Measurements from ENCODE around the gene GABRB3. TPM values are rescaled to one million over a fixed set of nuclear protein-coding genes. Genes with fewer than 3 reads are reported as not detected.
"Not testable (repeated sequence)": the region's sequence is repeated elsewhere in the genome, so short reads cannot be mapped to it uniquely, and the experiment has no call there.

GABRB3 gene
- total RNA-seq, 4 donors from 2014 or later: 15.0 to 46.7 (median 20.6) TPM

DNA sequence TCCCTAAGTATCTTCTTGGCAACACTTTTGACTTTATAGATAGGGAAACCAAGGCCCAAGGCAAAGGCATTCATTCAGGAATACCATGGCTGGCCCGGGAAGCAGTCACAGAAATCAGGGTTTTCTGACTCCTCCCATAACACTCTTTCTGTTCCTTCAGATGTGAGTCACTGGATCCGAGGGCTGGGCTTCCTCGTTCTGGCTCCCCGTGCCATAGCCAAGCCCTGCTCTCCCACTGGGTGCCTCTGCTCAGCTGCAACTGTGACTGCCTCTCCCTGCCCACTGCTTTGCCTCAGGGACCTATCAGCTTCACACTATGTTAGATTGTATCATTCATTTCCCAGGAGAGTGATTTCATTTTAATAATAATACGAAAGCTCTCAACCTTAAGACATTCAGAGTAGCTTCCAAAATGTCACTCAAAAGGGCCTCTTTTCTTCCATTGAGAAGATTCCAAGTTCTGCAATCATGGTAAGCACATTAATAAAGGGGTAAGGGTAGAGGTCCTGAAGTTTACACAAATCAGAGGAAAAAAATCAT lies 50.2 kb downstream of the GABRB3 start:
- WGBS, 2 donors: 47 to 61% methylated on average over 5 of the region's 5 CpGs
- H3K27me3 ChIP-seq: no peaks in the 10 kb centered on the region

DNA sequence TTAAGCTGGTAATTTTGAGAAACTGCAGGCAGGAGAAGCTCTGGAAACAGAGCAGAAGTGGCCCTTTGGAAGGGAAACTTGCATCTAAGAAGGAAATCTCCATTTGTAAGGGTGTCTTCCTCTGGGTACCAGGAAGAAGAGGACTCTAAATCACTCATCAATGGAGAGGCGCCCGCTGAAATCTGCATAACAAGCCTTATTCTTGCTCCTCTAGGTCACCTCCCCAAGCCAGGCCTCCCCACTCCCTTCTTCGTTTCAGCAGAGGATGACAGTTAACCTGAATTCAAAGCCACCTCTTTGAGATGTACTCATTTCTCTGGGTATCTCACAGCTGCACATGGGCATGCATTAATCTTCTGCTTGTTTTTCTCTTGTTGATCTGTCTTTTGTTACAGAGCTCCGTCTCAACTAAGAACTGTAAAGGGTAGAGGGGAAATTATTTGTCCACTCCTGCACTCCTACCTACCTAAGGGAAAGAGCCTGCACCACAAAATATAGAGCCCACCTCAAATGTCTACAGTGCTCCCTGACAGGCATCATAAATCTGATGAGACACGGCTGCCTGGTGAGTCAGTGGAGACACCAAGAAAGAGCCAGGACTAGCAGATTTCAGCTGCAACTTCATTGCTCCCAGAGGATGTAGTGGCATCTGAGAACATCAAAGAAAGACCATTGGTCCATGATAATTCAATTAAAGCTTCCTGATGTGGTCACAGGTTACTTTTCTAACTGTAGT lies 51.5 kb downstream of the GABRB3 start:
- H3K27me3 ChIP-seq: no peaks in the 10 kb centered on the region
- no peak for TF ChIP-seq POLR2A (IDR thresholded peaks at IDR 0.05)
- TF ChIP-seq CTCF (IDR thresholded peaks at IDR 0.05): no peak
- no peak for DNase-seq
- WGBS, 2 donors: 53 to 54% methylated on average over 5 of the region's 5 CpGs
- H3K27ac ChIP-seq: no peak overlapping the region
- no peaks in the 10 kb centered on the region for H3K4me1 ChIP-seq
- no peaks in the 10 kb centered on the region for H3K9me3 ChIP-seq
- H3K36me3 ChIP-seq: no peaks in the 10 kb centered on the region
- intact Hi-C loops (cut with DNase I): no loop called here
- H3K4me3 ChIP-seq (replicated peaks in 1 of 3): no peak overlapping the region

More for the DNA sequence above, 50.2 kb downstream of the GABRB3 start:
- no peaks in the 10 kb centered on the region for H3K9me3 ChIP-seq
- no peak overlapping the region for H3K27ac ChIP-seq
- H3K4me3 ChIP-seq (replicated peaks in 1 of 3): no peak overlapping the region
- no peaks in the 10 kb centered on the region for H3K36me3 ChIP-seq
- DNase-seq: no peak
- no peak for TF ChIP-seq CTCF (IDR thresholded peaks at IDR 0.05)
- no peak for TF ChIP-seq POLR2A (IDR thresholded peaks at IDR 0.05)
- intact Hi-C loops (cut with DNase I): no loop called here
- no peaks in the 10 kb centered on the region for H3K4me1 ChIP-seq

- TF ChIP-seq POLR2A (IDR thresholded peaks at IDR 0.05): no peak
- Histone ChIP-seq H3K27ac (no peak overlapping the region), H3K36me3 (no peaks in the 10 kb centered on the region), H3K9me3 (no peaks in the 10 kb centered on the region), H3K4me1 (no peaks in the 10 kb centered on the region), H3K4me3 (replicated peaks in 1 of 3) (no peak overlapping the region), H3K27me3 (no peaks in the 10 kb centered on the region)
- no peak for DNase-seq
- 55 to 57% methylated on average over 5 of the region's 5 CpGs for WGBS, 2 donors
- intact Hi-C loops (cut with DNase I): no loop called here
Measured at GRCh38 chr15:26720546-26720945, 52.3 kb downstream of the GABRB3 start.

DNA sequence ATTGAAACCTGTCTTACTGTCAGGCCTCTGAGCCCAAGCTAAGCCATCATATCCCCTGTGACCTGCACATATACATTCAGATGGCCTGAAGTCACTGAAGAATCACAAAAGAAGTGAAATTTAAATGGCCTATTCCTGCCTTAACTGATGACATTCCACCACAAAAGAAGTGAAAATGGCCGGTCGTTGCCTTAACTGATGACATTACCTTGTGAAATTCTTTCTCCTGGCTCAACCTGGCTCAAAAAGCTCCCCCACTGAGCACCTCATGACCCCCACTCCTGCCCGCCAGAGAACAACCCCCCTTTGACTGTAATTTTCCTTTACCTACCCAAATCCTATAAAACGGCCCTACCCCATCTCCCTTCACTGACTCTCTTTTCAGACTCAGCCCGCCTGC lies 53.0 kb downstream of the GABRB3 start:
- H3K27ac ChIP-seq; H3K9me3 ChIP-seq; DNase-seq; H3K4me3 ChIP-seq (replicated peaks in 1 of 3); H3K27me3 ChIP-seq; H3K36me3 ChIP-seq; H3K4me1 ChIP-seq; intact Hi-C loops (cut with DNase I): not testable (repeated sequence)
- 36 to 61% methylated on average over 4 of the region's 5 CpGs for WGBS, 2 donors

DNA sequence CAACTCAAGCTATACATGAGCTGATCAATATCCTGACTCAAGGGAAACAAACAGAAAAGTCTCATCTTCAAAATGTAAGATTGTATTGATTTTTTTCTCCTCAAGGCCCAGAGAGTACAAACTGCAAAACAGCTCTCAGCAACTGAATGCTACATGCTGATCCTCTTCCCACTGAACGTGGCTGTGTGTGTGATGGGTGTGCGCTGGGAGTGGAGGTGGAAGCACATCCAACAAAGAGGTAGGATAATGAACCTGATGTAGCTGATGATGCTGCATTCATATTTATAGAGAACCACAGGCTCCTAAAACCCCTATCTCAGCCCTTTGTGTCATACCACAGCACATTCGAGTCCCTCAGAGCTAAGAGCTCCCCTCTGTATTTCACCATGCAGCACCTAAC lies 56.8 kb downstream of the GABRB3 start:
- no peaks in the 10 kb centered on the region for H3K9me3 ChIP-seq
- H3K4me3 ChIP-seq (replicated peaks in 1 of 3): no peak overlapping the region
- TF ChIP-seq POLR2A (IDR thresholded peaks at IDR 0.05) (no peak), CTCF (IDR thresholded peaks at IDR 0.05) (no peak)

GRCh38 chr15:26713498-26713897 lies 59.4 kb downstream of the GABRB3 start:
- intact Hi-C loops (cut with DNase I): no loop called here
- TF ChIP-seq POLR2A (IDR thresholded peaks at IDR 0.05) (no peak), CTCF (IDR thresholded peaks at IDR 0.05) (no peak)
- Histone ChIP-seq H3K36me3 (no peaks in the 10 kb centered on the region), H3K9me3 (no peaks in the 10 kb centered on the region), H3K27ac (no peak overlapping the region), H3K27me3 (no peaks in the 10 kb centered on the region), H3K4me3 (replicated peaks in 1 of 3) (no peak overlapping the region), H3K4me1 (no peaks in the 10 kb centered on the region)
- DNase-seq: no peak
- 90 to 94% methylated on average over 5 of the region's 5 CpGs for WGBS, 2 donors

More for the DNA sequence above, 56.8 kb downstream of the GABRB3 start:
- no peaks in the 10 kb centered on the region for H3K27me3 ChIP-seq
- no peak for DNase-seq
- intact Hi-C loops (cut with DNase I): no loop called here
- WGBS, 2 donors: 82 to 88% methylated on average over 3 of the region's 3 CpGs
- no peaks in the 10 kb centered on the region for H3K4me1 ChIP-seq
- H3K27ac ChIP-seq: no peak overlapping the region
- H3K36me3 ChIP-seq: no peaks in the 10 kb centered on the region

All from thyroid gland (tissue), 4 donors.